Uterus (tissue), 2 donors: Measurements from ENCODE around the gene SLC44A1.

Experiments
- CTCF ChIP-seq, 4 experiments: fragments of 200-600 bp in 2 of 4; fragments of 450-650 bp in 2 of 4; sonication (generic) in 2 of 4; IDR thresholded peaks; one replicate each; pipeline ENCODE4 v1.5.1; 2016 to 2019; ENCODE audit warnings: antibody characterized with exemption in 4 of 4, mild to moderate bottlenecking in 2 of 4, moderate library complexity in 1 of 4
- POLR2A ChIP-seq, 2 donors: fragments of 450-650 bp; IDR thresholded peaks; one replicate each; pipeline ENCODE4 v1.6.1; 2016; ENCODE audit warnings: antibody characterized with exemption in 2 of 2, mild to moderate bottlenecking in 1 of 2, moderate library complexity in 1 of 2

GRCh38 chr9:105331755-105332154 lies 87.3 kb downstream of the SLC44A1 start:
- TF ChIP-seq CTCF (IDR thresholded peaks at IDR 0.05) (no peak), POLR2A (IDR thresholded peaks at IDR 0.05) (no peak)
